ENCODE results near the gene RUNX1.
"Not testable (repeated sequence)": the region's sequence is repeated elsewhere in the genome, so short reads cannot be mapped to it uniquely, and the experiment has no call there.

The RUNX1 gene

DNA sequence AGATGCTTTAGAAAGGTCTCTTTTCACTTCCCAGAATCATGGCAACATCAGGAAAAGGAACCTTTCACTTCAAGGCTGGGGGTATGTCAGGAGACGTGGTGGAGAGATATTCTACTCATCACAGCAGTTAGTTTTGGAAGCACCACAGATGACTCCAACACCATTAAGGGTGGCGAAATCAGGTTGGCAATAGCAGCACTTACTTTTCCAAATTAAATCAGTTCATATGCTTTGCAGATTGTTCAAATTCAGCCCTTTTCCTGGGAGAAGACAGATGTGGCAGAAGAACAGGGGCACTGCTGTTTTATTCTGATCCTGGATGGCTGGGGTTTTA, 79.0 kb downstream of the RUNX1 start:
- no peak for DNase-seq (ENCODE audit: low read depth in 2 of 2)

- no peak for DNase-seq (ENCODE audit: low read depth in 2 of 2)
Observed at GRCh38 chr21:34969423-34970166, 79.5 kb downstream of the RUNX1 start.

DNA sequence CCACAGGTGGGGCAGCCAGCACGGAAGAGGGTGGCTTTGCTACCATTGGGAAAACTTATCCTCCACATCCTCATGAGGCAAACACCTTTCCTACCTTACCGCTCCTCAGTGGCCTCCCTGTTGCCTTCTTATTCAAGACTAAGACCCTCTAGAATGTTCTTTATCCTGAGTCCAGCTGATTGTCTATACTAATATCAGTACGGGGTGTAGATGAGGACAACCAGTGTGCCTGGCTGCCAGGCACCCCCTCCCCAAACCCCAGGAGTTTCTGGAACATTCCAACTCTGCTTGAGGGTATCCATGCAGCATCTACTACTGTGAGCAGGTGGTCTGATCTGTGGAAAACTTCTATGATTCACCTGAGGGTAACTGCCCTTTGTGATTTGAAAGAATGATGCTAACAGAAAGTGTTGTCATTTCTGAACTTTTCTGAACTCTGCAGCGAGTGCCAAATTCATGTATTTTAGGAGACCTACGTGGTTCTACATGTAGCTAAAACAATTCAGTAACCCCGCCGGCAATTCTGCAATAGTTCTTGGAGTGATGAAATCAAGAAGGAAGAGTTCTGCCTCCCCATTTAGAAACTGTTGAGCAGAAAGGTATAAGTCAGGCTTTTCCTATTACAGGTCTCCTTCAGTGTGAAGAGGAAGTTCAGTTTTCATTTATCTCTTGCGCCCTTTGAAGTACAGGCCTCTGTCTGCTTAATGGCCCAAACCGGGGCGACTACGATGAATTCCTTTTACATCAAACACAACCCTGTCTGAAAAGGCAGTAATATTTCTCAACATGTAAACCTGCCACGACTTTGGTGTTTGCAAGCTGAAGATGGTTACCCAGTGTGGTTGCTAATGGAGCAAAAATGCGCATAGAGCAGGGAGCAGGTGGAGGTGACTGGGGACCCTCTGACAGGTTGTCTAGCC, 80.4 kb downstream of the RUNX1 start:
- DNase-seq (ENCODE audit: low read depth in 2 of 2) = no peak

DNA sequence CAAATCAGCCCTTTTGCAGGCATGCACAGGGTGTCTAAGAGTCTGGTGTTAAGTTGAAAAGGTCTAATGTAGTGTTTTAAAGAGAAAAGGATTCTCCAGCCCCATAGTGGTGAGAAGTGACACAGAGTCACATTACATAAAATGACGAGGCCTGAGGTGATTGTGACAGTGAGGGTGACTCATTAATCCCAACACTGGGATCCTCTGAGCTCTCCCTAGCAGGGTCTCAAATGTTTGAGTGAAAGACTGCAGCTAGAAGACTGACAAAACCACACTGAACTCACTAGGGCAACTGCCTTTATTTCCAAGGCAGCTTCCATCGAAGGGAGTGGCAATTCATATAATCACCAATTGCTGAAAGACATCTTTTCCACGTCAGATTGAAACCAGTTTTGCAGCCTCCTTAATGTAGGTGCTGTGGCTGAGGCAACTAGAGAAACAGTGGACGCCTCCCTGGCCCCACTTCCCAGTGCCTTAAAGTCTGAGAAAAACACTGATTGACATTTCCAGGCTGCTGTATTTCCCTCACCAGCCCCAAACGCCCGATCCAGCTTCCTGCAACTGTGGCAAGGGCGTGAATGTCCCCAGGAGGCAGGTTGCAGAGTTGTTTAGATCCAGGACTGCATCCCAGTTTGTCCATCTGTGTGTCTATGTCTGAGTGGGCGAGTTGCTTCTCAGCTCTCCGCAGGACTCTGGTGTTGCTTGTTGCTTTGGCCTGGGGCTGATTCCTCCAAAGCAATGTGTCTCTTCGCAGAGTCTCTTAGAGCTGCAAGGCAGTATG, 81.4 kb downstream of the RUNX1 start:
- no peak for DNase-seq (ENCODE audit: low read depth in 2 of 2)

- not testable (repeated sequence) for DNase-seq (ENCODE audit: low read depth in 2 of 2)
Observed at GRCh38 chr21:34966881-34967280, 82.2 kb downstream of the RUNX1 start.

DNA sequence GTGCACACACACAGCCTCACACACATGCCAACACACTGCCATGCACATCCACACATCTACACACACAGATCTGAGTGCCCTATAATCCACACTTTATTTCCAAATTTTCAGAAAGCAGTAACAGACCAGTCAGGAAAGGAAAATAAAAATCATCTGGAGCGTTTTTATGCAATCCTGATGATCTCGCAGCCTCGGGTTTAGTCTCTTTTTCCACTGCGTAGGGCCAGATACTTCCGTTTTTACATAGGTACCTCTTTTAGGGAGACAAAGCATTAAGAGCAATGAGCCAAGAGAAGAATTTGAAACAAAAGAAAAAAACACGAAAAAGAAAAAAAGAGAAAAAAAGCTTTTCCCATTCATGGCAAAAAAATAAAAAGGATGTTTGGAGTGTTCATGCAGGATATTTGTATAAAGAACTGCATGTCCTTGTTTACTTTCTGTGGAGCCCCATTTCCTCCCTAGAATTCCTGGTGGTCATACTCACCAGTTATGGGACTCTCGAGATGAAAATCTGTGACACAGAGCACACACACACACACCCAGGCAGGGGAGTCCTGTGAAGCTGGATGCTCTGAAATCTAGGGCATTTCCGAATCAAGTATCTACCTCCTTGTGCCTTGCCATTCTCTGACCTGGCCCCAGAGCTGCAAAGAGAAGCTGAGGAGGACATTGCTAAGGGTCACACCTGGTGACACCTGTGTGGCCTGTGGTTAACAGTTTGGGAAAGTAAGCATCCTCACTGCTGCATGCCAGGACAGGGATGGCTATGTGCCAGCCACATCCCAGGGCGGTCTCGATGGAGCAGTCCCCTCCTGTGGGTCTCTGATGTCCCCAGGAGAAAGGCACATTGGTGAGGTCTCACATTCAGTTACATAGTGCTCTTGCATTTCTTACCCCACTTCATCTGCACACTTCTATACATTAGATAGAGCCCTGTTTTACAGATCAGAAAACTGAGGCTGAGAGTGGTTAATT, 83.6 kb downstream of the RUNX1 start:
- DNase-seq (ENCODE audit: low read depth in 2 of 2) = no peak

DNA sequence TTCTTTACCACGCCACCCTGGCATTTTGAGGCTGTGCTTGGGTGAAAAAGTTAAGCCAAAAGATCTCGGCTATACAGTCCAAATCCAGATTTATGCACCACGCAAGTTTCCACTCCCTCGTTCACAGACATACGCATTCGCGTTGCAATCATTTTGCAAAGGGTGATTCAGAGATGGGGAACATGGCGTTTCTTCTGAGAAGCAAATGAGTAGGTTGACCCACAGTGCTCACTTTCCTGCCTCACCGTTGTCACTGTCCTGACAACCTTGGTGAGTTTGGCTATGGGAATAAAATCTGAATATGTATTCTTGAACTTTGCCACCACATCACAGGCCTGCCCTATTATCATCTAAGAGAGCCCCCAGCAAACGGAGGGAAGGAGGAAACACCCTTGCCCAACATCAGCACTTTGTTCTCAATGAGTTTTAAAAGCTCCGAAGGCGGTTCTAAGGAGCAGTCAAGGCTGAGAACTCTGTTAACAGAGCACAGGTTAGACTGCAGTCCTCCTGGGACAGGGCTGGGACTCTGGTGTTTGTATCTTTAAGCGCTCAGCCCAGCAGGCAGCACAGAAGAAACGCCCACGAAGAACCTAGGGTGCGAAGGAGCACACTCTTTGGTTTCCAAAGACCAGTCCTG, 86.4 kb downstream of the RUNX1 start:
- no peak for DNase-seq (ENCODE audit: low read depth in 2 of 2)

- DNase-seq (ENCODE audit: low read depth in 2 of 2) = no peak
Observed at GRCh38 chr21:34962136-34962535, 87.0 kb downstream of the RUNX1 start.

- no peak for DNase-seq (ENCODE audit: low read depth in 2 of 2)
Observed at GRCh38 chr21:34960687-34961086, 88.4 kb downstream of the RUNX1 start.

DNA sequence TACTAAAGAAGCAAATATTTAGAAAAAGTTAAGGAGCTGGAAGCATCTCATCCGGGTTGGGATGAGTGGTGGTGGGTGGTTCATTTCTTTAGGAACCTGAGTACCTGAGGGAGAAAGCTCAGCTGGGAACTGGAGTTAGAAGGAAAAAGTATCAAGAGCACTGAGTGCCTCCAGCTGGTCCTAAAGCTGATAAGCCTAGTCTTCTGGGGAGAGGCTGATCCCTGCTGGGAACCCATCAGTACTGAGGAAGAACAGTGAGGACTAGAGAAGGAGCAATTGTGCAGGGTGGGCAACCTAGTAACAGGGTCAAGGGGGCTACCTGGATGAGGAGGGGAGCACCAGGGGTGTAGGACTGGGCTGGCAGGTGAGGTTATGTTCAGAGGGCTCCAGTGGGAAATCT, 89.5 kb downstream of the RUNX1 start:
- no peak for DNase-seq (ENCODE audit: low read depth in 2 of 2)

GRCh38 chr21:34958040-34958439, 91.1 kb downstream of the RUNX1 start:
- no peak for DNase-seq (ENCODE audit: low read depth in 2 of 2)

- DNase-seq (ENCODE audit: low read depth in 2 of 2) = no peak
Observed at GRCh38 chr21:34956416-34957316, 92.4 kb downstream of the RUNX1 start.

- DNase-seq (ENCODE audit: low read depth in 2 of 2) = no peak
Observed at GRCh38 chr21:34953950-34954349, 95.2 kb downstream of the RUNX1 start.

GRCh38 chr21:34952701-34953100, 96.4 kb downstream of the RUNX1 start:
- no peak for DNase-seq (ENCODE audit: low read depth in 2 of 2)

- DNase-seq (ENCODE audit: low read depth in 2 of 2) = not testable (repeated sequence)
Observed at GRCh38 chr21:34951868-34952267, 97.2 kb downstream of the RUNX1 start.

GRCh38 chr21:34950980-34951379, 98.1 kb downstream of the RUNX1 start:
- DNase-seq (ENCODE audit: low read depth in 2 of 2) = no peak

- DNase-seq (ENCODE audit: low read depth in 2 of 2) = no peak
Observed at GRCh38 chr21:34949499-34949898, 99.6 kb downstream of the RUNX1 start.

GRCh38 chr21:34949030-34949429, 100.1 kb downstream of the RUNX1 start:
- DNase-seq (ENCODE audit: low read depth in 2 of 2) = no peak

- no peak for DNase-seq (ENCODE audit: low read depth in 2 of 2)
Observed at GRCh38 chr21:34948157-34948556, 100.9 kb downstream of the RUNX1 start.

Data from stimulated activated CD4-positive, alpha-beta T cell treated with anti-CD3 and anti-CD28 coated beads, Interleukin-12 subunit alpha, Interleukin-12 subunit beta, amount 100 ng/mL, for 24 hours (primary cell).